DMS 273 treated with DMSO at 0.1 percent for 48 hours (cell line): ENCODE measurements around the gene PDE1A.
A peak's percentile ranks its signal among the peaks of the same experiment; 100 is the strongest.
"Not testable (repeated sequence)": the region's sequence is repeated elsewhere in the genome, so short reads cannot be mapped to it uniquely, and the experiment has no call there.

ENCODE experiments used
- DNase-seq: peaks from one replicate; lab custom pipeline; 2025; lab: John Stamatoyannopoulos, UW

PDE1A gene

GRCh38 chr2:182406221-182406620 lies 20.6 kb downstream of the PDE1A start:
- DNase-seq, result no peak

GRCh38 chr2:182404975-182405561 lies 21.8 kb downstream of the PDE1A start:
- DNase-seq, result no peak

GRCh38 chr2:182404092-182404491 lies 22.7 kb downstream of the PDE1A start:
- DNase-seq, result no peak

- no peak for DNase-seq
Observed at GRCh38 chr2:182393270-182393760, 33.5 kb downstream of the PDE1A start.

- DNase-seq, result no peak
Observed at GRCh38 chr2:182391443-182391842, 35.4 kb downstream of the PDE1A start.

GRCh38 chr2:182386267-182386880 lies 40.5 kb downstream of the PDE1A start:
- DNase-seq, result not testable (repeated sequence)

DNA sequence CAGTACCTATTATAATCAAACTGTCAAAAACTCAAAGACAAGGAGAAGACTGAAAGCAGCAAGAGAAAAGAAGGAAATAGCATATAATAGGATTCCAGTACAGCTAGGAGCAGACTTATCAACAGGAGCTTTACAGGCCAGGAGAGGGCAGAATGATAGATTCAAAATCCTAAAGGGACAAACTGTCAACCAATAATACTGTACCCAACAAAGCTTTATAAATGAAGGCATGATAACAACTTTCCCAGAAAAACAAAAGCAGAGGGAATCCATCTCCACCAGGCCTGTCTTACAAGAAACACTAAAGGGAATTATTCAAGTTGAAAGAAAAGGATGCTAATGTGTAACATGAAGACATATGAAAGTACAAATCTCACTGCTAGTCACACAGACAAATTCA lies 42.0 kb downstream of the PDE1A start:
- no peak for DNase-seq

DNA sequence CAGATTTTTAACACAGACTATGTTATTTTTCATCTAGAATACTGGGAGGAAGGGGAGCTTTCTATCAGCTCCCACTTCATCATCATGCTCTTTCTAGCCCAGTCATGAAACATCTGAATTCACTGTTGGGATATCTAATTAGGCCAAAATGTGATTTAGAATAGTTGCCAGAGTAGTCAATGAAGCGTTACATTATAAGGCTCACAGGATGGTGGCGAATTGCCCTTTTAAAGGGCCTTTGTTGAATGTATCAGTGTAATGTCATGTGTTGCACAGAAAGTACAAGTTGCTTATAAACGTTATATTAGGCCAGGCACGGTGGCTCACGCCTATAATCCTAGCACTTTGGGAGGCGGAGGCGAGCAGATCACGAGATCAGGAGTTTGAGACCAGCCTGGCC lies 45.6 kb downstream of the PDE1A start:
- no peak for DNase-seq

GRCh38 chr2:182379241-182379640 lies 47.6 kb downstream of the PDE1A start:
- DNase-seq, result peak; percentile 73

GRCh38 chr2:182378759-182379158 lies 48.1 kb downstream of the PDE1A start:
- no peak for DNase-seq

DNA sequence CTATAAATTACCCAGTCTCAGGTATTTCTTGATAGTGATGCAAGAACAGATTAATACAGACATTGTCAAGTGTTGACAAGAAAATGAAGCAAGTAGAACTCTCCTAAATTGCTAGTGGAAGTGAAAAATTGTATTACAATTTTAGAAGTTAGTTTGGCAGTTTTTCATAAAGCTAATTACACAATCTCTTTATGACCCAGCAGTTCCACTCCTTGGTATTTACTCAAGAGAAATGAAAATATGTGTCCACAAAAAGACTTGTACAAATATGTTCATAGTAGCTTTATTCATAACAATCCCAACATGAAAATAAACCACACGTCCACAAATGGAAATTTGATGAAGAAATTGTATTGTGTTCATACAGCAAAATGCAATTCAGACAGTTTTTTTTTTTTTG lies 49.4 kb downstream of the PDE1A start:
- DNase-seq, result no peak

- no peak for DNase-seq
Observed at GRCh38 chr2:182375862-182376261, 51.0 kb downstream of the PDE1A start.

DNA sequence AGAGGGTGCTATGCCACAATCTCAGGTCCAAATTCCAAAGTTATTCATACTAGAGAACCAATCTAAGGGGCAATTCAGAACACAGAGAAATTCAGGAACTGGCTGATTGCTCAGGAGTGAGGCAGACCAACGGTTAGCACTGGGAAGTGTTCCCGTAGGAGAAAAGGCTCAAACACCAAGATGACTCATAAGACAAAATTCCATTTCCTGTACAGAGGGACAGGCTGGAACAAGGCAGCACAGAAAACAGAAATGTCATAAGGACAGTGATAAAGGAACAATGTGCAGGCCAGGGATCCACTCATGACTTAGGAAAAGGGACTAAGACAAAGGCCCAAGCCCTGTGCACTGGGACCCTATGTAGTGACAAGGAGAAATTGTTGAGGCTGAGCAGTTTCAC lies 54.2 kb downstream of the PDE1A start:
- no peak for DNase-seq

DNA sequence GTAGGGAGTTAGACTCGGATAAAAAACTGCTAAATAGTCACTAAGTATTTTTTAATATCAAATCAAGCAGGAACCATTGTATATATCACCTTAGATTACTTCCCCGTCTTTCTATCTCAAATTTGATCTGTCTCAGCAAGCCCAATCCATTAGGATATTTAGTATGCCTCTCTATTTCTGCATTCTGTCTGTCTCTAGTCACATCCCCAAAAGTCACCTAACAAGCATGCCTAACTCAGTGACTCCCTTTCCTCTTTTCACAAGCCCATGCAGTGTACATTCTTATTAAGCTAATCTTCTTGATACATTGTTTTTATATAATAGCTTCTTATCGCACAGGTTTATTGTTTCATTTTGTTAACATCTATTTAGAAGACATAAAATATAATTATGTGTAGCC lies 57.8 kb downstream of the PDE1A start:
- no peak for DNase-seq

- DNase-seq, result no peak
Observed at GRCh38 chr2:182368446-182368845, 58.4 kb downstream of the PDE1A start.

DNA sequence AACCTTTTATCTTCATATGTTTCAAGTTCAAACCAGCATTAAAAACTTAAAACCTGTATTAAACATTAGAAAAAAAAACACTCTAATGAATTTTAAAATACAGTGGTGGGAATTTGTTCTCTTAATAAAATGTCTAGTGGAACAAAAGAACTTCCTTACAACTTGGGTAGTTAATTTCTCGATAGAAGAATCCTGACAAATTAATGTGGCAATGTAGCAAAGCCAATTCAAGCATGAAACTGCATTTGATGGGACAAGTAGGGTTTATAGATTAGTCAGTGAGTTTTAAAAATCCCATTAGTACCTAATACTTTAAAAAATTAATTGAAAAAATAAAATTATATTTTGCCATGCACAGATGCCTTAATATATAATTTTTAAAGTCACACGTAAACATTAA lies 59.4 kb downstream of the PDE1A start:
- DNase-seq, result no peak

DNA sequence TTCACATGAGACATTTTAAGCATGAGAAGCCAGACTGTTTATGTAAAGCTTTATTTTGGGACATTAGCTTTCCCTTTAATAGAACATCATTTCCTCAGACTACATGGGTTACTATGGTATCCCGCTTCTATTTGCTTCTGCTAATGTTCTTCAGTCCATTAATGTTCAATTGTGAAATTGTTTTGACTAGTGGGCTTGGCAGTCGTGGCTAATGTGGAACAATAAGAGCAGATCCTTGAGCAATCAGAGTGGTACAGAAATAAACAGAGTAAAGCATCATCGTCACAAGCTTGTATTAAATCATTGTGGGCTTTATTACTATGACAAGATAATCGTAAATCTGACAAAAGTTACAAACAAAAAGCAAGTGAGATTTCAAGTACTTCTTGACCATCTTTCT lies 60.2 kb downstream of the PDE1A start:
- DNase-seq, result no peak

DNA sequence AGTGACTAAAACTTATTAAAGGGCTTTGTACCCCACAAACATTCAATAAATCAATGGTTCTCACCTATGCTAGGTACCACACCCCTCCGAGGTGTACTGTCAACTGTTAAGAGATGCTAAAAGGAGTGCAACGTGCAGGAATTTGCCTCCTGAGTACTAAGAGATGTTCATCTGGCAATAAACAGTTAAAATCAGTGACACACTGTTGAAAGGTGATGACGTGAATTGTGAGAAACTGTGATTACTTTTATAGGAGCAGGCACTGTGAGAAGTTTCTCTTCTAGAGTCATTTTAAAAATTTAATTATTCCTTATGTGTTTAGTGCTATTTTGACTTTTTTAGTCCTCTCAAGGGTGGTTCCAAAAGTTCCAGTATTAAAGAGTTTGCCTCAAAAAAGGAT lies 61.0 kb downstream of the PDE1A start:
- DNase-seq, result no peak

DNA sequence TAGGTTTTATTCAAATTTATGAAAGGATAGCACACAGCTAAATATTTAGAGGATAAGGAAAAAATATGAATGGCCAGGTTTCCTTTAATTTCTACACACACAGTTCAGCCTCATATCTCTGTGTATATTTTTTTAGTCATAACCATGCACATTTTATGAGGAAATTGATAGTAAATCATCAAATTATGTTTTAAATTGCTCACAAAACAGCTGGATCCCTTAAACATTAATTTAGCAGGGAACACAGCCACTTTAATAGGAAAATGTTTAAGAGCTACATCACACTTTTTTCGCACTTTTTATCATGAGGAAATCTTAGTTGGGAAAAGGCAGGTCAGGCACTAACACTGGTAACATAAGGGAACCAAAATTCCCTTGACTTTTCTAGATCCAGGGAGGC lies 65.4 kb downstream of the PDE1A start:
- DNase-seq, result no peak

DNA sequence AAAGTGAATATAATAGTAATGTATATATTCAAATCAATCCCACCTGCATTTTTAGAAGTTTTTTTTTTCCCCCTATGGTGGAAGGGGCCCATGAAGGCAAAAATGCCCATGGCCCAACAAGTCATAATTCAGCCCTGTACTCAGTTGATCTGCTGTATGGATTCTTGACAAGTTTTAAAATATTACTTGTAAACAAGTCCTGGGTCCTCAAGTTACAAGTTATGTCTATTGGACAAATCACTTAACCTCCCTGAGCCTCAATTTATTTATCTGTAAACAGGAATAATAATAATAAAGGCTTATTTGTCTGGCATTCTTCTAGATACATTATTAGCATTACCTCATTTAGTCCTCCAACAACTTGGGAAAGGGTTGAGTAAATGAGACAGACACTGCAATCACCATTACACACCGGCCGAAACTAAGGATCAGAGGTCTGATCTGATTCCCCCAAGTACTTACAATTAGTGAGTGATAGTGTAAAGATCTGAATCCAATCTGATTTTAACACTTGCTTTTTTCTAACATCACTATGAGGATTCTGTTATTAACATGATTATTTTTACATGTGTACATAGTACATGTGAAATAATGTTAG lies 66.1 kb downstream of the PDE1A start:
- no peak for DNase-seq

DNA sequence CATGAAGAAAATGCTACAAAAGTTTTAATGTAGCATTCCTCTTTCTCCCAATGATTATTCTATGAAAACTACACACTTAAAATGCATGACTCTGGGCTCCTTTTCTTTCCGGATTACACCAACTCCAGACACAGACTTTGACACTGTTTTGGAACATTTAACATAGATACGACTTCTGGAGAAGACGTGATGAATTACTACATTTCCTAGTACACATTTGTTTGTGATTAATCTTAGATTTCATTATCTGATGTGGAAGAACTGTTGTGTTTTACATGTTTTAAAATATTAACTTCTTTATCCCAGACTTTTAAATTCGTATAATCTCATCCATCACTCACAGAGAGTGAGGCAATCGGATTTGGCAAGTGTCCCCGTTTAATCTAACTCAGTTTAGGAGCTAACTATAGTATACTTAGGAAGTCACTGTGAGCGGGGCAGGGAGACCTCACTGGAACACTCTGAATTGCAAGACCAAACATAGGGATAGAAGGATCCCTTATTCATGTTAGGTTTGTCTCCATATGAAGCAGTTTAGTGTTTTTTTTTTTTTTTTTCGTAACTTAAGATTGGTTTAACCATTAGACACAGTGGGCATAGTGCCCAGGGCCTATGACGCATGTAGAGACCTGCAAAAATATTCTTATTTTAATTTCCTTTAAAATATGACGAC lies 66.7 kb downstream of the PDE1A start:
- DNase-seq, result no peak

GRCh38 chr2:182359027-182359989 lies 67.5 kb downstream of the PDE1A start:
- no peak for DNase-seq
